ENCODE data around the gene CLN5.

The CLN5 gene

DNA sequence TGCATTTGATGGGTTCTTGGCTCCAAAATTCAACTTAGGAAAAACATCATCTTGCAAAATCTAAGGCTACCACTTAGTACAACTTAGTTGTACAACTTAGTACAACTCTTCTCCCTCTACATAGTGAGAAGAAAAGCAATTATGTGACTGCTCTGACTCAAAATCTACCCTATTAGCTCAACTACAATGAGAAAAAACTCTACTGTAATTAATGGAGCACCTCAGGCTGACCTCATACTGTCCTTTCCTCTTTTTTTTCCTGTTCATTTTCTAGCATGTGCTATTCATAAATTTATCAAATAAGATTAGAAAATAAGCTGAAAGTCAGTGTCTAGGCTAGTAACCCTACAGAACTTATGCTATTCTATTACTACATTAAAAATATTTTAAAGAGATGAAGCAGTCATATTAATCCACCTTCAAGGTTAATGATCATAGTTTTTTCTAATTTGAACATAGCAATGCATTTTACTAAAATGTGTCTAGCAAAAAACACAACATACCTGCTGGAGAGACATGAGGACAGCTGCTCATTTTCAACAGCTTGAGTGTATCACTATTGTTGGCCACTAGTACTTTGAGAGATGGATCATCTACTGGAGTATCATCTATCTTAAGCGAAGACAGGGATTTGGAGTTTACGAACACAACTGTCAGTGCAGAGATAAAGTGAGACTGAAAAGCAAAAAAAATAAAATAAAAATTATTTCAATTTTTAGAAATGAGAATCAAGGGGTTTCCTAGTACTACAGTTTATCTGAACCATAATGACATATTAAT lies 23.2 kb downstream of the CLN5 start:
- no peaks in the 10 kb centered on the region for H3K9me3 ChIP-seq (ENCODE audit: control insufficient read depth in 2 of 2, low read length in 2 of 2)
- no peak overlapping the region for H3K4me3 ChIP-seq (ENCODE audit: low read length in 2 of 2)
- peaks cover 12% of the 10 kb centered on the region in 2 donors for H3K4me1 ChIP-seq (ENCODE audit: control insufficient read depth in 2 of 2, insufficient read depth in 2 of 2, low read length in 2 of 2)
- H3K27me3 ChIP-seq (ENCODE audit: control insufficient read depth in 2 of 2, insufficient read depth in 2 of 2, low read length in 2 of 2), result no peaks in the 10 kb centered on the region
- H3K36me3 ChIP-seq (ENCODE audit: control insufficient read depth in 2 of 2, insufficient read depth in 2 of 2, low read length in 2 of 2), result peaks cover 71 to 73% of the 10 kb centered on the region in 2 donors
- H3K9ac ChIP-seq (ENCODE audit: low read depth in 1 of 2, low read length in 2 of 2), result no peak overlapping the region
- no peak overlapping the region for H3K27ac ChIP-seq (ENCODE audit: low read depth in 2 of 2, low read length in 2 of 2)

- peaks cover 17 to 23% of the 10 kb centered on the region in 2 donors for H3K4me1 ChIP-seq (ENCODE audit: control insufficient read depth in 2 of 2, insufficient read depth in 2 of 2, low read length in 2 of 2)
- H3K9me3 ChIP-seq (ENCODE audit: control insufficient read depth in 2 of 2, low read length in 2 of 2), result no peaks in the 10 kb centered on the region
- H3K4me3 ChIP-seq (ENCODE audit: low read length in 2 of 2), result no peak overlapping the region
- H3K36me3 ChIP-seq (ENCODE audit: control insufficient read depth in 2 of 2, insufficient read depth in 2 of 2, low read length in 2 of 2), result peaks cover 63% of the 10 kb centered on the region in 2 donors
- H3K27me3 ChIP-seq (ENCODE audit: control insufficient read depth in 2 of 2, insufficient read depth in 2 of 2, low read length in 2 of 2), result no peaks in the 10 kb centered on the region
- H3K9ac ChIP-seq (ENCODE audit: low read depth in 1 of 2, low read length in 2 of 2), result no peak overlapping the region
- H3K27ac ChIP-seq (ENCODE audit: low read depth in 2 of 2, low read length in 2 of 2), result peak overlapping the region in 1 of 2 donors; percentile 18
Measured at GRCh38 chr13:77016251-77016812, 24.5 kb downstream of the CLN5 start.

- Histone ChIP-seq H3K36me3 (ENCODE audit: control insufficient read depth in 2 of 2, insufficient read depth in 2 of 2, low read length in 2 of 2) (peaks cover 55 to 56% of the 10 kb centered on the region in 2 donors), H3K4me3 (ENCODE audit: low read length in 2 of 2) (no peak overlapping the region), H3K27ac (ENCODE audit: low read depth in 2 of 2, low read length in 2 of 2) (no peak overlapping the region), H3K9ac (ENCODE audit: low read depth in 1 of 2, low read length in 2 of 2) (no peak overlapping the region), H3K4me1 (ENCODE audit: control insufficient read depth in 2 of 2, insufficient read depth in 2 of 2, low read length in 2 of 2) (peaks cover 21 to 27% of the 10 kb centered on the region in 2 donors), H3K9me3 (ENCODE audit: control insufficient read depth in 2 of 2, low read length in 2 of 2) (no peaks in the 10 kb centered on the region), H3K27me3 (ENCODE audit: control insufficient read depth in 2 of 2, insufficient read depth in 2 of 2, low read length in 2 of 2) (no peaks in the 10 kb centered on the region)
Measured at GRCh38 chr13:77016888-77017623, 25.2 kb downstream of the CLN5 start.

GRCh38 chr13:77019756-77020155 lies 27.9 kb downstream of the CLN5 start:
- Histone ChIP-seq H3K36me3 (ENCODE audit: control insufficient read depth in 2 of 2, insufficient read depth in 2 of 2, low read length in 2 of 2) (peaks cover 31 to 34% of the 10 kb centered on the region in 2 donors), H3K9me3 (ENCODE audit: control insufficient read depth in 2 of 2, low read length in 2 of 2) (no peaks in the 10 kb centered on the region), H3K9ac (ENCODE audit: low read depth in 1 of 2, low read length in 2 of 2) (no peak overlapping the region), H3K4me1 (ENCODE audit: control insufficient read depth in 2 of 2, insufficient read depth in 2 of 2, low read length in 2 of 2) (peaks cover 16 to 42% of the 10 kb centered on the region in 2 donors), H3K27ac (ENCODE audit: low read depth in 2 of 2, low read length in 2 of 2) (peak overlapping the region in 1 of 2 donors; percentile 34), H3K27me3 (ENCODE audit: control insufficient read depth in 2 of 2, insufficient read depth in 2 of 2, low read length in 2 of 2) (no peaks in the 10 kb centered on the region), H3K4me3 (ENCODE audit: low read length in 2 of 2) (no peak overlapping the region)

GRCh38 chr13:77022341-77022740 lies 30.5 kb downstream of the CLN5 start:
- H3K4me1 ChIP-seq (ENCODE audit: control insufficient read depth in 2 of 2, insufficient read depth in 2 of 2, low read length in 2 of 2), result peaks cover 14 to 47% of the 10 kb centered on the region in 2 donors
- H3K4me3 ChIP-seq (ENCODE audit: low read length in 2 of 2), result no peak overlapping the region
- H3K27ac ChIP-seq (ENCODE audit: low read depth in 2 of 2, low read length in 2 of 2), result no peak overlapping the region

GRCh38 chr13:77026255-77026860 lies 34.5 kb downstream of the CLN5 start:
- peaks cover 8 to 32% of the 10 kb centered on the region in 2 donors for H3K4me1 ChIP-seq (ENCODE audit: control insufficient read depth in 2 of 2, insufficient read depth in 2 of 2, low read length in 2 of 2)
- no peaks in the 10 kb centered on the region for H3K27me3 ChIP-seq (ENCODE audit: control insufficient read depth in 2 of 2, insufficient read depth in 2 of 2, low read length in 2 of 2)
- no peaks in the 10 kb centered on the region for H3K9me3 ChIP-seq (ENCODE audit: control insufficient read depth in 2 of 2, low read length in 2 of 2)
- H3K9ac ChIP-seq (ENCODE audit: low read depth in 1 of 2, low read length in 2 of 2), result peak overlapping the region; percentile 89 to 100
- H3K27ac ChIP-seq (ENCODE audit: low read depth in 2 of 2, low read length in 2 of 2), result peak overlapping the region; percentile 100
- H3K36me3 ChIP-seq (ENCODE audit: control insufficient read depth in 2 of 2, insufficient read depth in 2 of 2, low read length in 2 of 2), result no peaks in the 10 kb centered on the region
- peak overlapping the region; percentile 90 for H3K4me3 ChIP-seq (ENCODE audit: low read length in 2 of 2)

More at GRCh38 chr13:77022341-77022740, 30.5 kb downstream of the CLN5 start:
- no peak overlapping the region for H3K9ac ChIP-seq (ENCODE audit: low read depth in 1 of 2, low read length in 2 of 2)
- no peaks in the 10 kb centered on the region for H3K27me3 ChIP-seq (ENCODE audit: control insufficient read depth in 2 of 2, insufficient read depth in 2 of 2, low read length in 2 of 2)
- no peaks in the 10 kb centered on the region for H3K9me3 ChIP-seq (ENCODE audit: control insufficient read depth in 2 of 2, low read length in 2 of 2)
- peaks cover 8% of the 10 kb centered on the region in 2 donors for H3K36me3 ChIP-seq (ENCODE audit: control insufficient read depth in 2 of 2, insufficient read depth in 2 of 2, low read length in 2 of 2)

- Histone ChIP-seq H3K4me3 (ENCODE audit: low read length in 2 of 2) (peak within 1 kb of the TSS; percentile 90), H3K4me1 (ENCODE audit: control insufficient read depth in 2 of 2, insufficient read depth in 2 of 2, low read length in 2 of 2) (peaks cover 5 to 29% of the 10 kb centered on the region in 2 donors), H3K27me3 (ENCODE audit: control insufficient read depth in 2 of 2, insufficient read depth in 2 of 2, low read length in 2 of 2) (no peaks in the 10 kb centered on the region), H3K9me3 (ENCODE audit: control insufficient read depth in 2 of 2, low read length in 2 of 2) (no peaks in the 10 kb centered on the region), H3K9ac (ENCODE audit: low read depth in 1 of 2, low read length in 2 of 2) (peak within 1 kb of the TSS; percentile 89 to 100), H3K36me3 (ENCODE audit: control insufficient read depth in 2 of 2, insufficient read depth in 2 of 2, low read length in 2 of 2) (no peaks in the 10 kb centered on the region), H3K27ac (ENCODE audit: low read depth in 2 of 2, low read length in 2 of 2) (peak within 1 kb of the TSS; percentile 100)
Measured at GRCh38 chr13:77026861-77027621, 35.2 kb downstream of the CLN5 start, which contains the start of gene FBXL3. TSS of gene FBXL3 (minus strand) at chr13:77027159. CDS start at chr13:77021860, 5,299 bp downstream.

DNA sequence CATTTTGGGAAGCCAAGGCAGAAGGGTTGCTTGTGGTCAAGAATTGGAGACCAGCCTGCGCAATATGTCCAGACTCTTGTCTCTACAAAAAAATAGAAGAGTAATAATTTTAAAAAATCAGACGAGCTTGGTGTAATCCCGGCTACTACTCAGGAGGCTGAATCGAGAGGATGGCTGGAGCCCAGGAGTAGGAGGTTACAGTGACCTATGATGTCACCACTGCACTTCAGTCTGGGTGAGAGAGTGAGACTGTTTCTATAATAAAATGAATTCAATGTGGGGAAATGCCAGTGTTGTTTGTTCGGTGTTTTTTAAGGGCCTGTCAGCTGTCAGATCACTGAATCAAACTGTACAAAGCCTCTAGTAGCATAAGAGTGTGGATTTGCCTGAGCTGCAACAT lies 36.3 kb downstream of the CLN5 start:
- no peak overlapping the region for H3K9ac ChIP-seq (ENCODE audit: low read depth in 1 of 2, low read length in 2 of 2)
- H3K27me3 ChIP-seq (ENCODE audit: control insufficient read depth in 2 of 2, insufficient read depth in 2 of 2, low read length in 2 of 2), result no peaks in the 10 kb centered on the region
- H3K4me3 ChIP-seq (ENCODE audit: low read length in 2 of 2), result no peak overlapping the region
- no peak overlapping the region for H3K27ac ChIP-seq (ENCODE audit: low read depth in 2 of 2, low read length in 2 of 2)
- peaks cover 5 to 20% of the 10 kb centered on the region in 2 donors for H3K4me1 ChIP-seq (ENCODE audit: control insufficient read depth in 2 of 2, insufficient read depth in 2 of 2, low read length in 2 of 2)
- H3K9me3 ChIP-seq (ENCODE audit: control insufficient read depth in 2 of 2, low read length in 2 of 2), result no peaks in the 10 kb centered on the region
- no peaks in the 10 kb centered on the region for H3K36me3 ChIP-seq (ENCODE audit: control insufficient read depth in 2 of 2, insufficient read depth in 2 of 2, low read length in 2 of 2)

DNA sequence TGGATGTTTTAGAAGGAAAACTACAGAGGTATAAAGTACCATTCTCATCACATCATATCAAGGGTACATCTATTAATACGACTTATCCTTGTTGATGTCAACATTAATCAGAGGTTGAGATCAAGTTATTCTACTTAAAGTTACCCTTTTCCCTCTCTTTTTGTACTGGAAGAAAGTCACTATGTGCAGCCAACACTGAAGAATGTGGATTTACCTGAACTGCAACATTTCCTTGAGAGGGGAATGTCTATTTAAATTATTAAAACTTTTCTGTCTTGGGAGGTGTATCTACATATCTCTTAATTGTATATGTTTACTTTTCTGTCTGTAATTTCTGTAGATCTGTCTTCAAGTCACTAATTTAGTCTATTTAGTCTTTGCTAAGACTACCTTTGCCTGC lies 37.6 kb downstream of the CLN5 start:
- Histone ChIP-seq H3K4me1 (ENCODE audit: control insufficient read depth in 2 of 2, insufficient read depth in 2 of 2, low read length in 2 of 2) (peaks cover 0 to 11% of the 10 kb centered on the region in 2 donors), H3K9me3 (ENCODE audit: control insufficient read depth in 2 of 2, low read length in 2 of 2) (no peaks in the 10 kb centered on the region), H3K27ac (ENCODE audit: low read depth in 2 of 2, low read length in 2 of 2) (no peak overlapping the region), H3K9ac (ENCODE audit: low read depth in 1 of 2, low read length in 2 of 2) (no peak overlapping the region), H3K36me3 (ENCODE audit: control insufficient read depth in 2 of 2, insufficient read depth in 2 of 2, low read length in 2 of 2) (no peaks in the 10 kb centered on the region), H3K27me3 (ENCODE audit: control insufficient read depth in 2 of 2, insufficient read depth in 2 of 2, low read length in 2 of 2) (no peaks in the 10 kb centered on the region), H3K4me3 (ENCODE audit: low read length in 2 of 2) (no peak overlapping the region)
